GM19468 (cell line): ENCODE data around the gene UHRF1.

ENCODE experiments used
- ATAC-seq: cut with Tn5 transposase; IDR thresholded peaks from one replicate; pipeline ENCODE4 v1.9.1; 2021; ENCODE audit warnings: mild to moderate bottlenecking, moderate library complexity, moderate number of reproducible peaks; ENCODE audit not compliant: unreplicated experiment; ENCODE audit errors: extremely low read depth

UHRF1 gene

DNA sequence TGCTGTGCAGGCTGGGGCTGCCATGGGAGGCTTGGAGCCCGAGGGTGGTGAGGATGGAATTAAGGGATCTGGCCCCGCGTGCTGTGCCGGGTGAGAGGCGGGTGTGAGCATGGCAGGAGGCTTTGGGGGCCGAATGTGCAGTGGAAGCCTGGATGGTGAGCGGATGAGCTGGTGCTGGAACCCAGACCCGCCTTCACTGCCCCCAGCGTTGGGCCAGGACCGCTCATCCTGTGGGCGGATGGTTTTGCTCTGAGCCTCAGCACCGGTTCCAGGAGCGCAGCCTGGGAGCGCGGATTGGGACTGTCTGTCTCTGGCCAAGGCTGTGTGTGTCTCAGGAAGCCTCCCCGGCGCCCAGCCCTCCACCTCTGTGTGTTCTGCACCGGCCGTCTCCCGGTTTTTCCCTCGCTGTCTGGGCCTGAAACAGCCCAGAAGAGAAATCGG is 76.3 kb downstream of the UHRF1 start:
- ATAC-seq = no peak

DNA sequence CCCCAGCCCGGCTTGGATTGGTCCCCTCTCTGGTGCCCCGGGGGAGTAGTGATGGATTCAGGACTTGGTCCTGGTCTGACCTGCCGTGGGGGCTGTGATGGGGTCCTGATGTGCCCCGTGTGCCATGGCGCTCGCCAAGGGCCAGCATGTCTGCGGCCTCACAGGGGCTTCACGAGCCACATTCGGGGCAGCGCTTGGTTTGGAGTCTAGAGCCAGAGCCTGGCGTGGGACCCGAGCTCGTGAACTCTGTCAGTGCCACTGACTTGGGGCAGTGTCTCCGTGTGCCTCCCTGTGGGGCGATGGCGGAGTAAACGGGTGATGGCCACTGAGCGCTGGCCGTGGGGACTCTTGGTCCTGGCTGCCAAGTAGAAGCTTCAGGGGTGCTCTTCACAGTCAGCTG is 76.8 kb downstream of the UHRF1 start:
- ATAC-seq = no peak

DNA sequence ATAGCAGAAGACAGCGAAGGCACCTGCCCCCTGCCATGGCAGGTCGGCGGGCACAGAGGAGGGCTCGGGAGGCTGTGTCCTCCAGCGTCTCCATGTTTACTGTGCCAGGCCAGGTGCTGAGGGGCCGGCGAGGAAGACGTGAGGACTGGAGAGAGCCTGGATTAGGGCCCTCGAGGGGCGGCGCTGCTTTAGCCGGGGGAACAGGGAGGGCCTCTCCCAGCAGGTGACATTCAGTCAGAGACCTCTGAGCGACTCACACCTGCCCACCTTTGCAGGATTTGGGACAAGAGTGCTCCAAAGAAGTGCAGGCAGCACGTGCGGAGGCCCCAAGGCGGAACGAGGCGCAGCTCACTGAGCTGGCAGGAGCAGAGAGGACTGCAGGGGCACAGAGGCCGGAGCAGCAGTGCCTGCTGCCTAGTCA is 77.2 kb downstream of the UHRF1 start:
- ATAC-seq = no peak

DNA sequence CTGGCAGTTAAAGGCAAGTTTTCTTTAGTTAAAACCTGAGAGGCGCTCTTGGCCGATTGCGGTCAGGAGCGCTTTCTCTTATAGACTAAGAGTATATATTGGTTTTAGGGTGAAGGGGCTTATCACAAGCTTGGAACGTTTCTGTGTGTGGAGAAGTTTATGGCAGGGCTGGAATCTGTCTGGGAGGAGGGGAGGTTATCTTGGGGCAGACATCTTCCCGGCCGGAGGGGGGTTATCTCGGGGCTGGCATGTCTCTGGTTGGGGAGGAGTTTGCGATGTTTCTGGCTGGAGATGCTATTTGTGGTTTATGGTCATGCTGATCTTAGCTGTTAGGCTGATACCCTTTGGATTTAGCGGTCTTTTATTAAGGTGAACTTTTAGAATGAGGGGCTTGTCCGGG is 78.0 kb downstream of the UHRF1 start:
- ATAC-seq = no peak

DNA sequence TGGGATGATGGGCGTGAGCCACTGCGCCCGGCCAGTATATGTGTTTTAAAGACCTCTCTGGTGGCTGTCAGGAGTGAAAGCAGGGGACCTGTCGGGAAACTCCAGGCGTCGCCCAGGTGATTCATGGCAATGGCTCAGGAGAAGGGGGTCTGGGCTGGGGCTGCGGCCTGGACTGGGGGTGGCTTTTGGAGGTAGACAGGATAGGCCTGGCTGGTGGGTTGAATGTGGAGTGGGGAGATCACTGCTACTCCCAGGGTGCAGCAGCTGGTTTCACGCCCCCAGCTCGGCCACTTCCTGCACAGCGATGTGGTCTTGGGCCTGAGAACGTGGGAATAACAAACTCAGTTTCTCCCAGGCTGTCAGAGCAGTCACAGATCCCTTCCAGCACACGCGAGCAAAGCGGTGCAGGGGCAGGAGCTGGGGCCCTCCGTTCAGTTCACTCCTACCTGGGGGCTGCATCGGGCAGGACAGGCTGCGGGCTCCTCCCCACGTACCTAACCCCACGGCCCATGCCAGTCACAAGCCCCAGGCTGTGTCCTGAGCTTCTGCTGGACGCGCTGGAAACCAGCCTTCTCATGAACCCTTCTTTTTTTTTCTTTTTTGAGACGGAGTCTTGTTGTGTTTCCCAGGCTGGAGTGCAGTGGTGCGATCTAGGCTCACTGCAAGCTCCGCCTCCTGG is 78.5 kb downstream of the UHRF1 start:
- no peak for ATAC-seq

DNA sequence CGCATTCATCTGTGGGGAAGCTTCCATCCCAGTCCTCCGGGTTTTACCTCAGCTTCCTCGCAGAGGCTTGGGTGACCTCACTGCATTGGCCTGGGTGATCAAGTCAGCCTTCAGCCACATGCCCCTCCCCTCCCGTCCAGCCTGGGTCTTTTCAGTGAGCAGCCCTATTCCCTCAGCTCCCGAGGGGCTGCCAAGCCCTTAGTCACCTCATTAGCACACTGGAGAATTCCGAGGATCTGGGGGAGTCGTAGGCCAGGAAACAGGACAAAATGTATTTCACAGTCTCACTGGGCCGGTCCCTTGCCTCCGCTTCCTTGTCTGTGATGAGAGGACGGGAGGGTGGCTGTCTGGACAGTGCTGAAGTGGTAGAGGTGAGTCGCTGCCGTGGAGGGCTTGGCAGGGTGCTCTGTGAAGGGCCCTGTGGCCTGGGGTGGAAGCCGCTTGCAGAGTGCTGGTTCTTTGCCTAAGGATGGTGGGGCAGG is 79.5 kb downstream of the UHRF1 start:
- no peak for ATAC-seq

DNA sequence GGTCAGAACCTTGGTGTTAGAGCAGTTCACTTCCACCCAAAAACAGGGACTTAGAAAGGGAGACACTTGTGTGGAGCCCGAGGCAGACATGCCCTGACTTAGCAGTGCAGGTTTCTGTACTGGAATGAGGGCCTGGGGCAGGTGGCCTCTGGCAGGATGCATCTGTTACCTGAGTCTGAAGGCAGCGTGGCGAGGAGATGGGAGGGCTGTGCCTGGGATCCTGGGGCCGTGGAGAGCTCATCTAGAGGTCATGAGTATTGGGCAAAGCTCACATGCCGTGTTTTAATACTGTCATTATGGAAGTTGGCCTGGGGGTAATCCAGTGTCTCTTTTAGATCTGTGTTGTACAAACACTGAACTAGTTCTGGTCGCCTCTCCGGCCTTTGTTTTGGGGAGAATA is 81.0 kb downstream of the UHRF1 start:
- ATAC-seq = no peak

DNA sequence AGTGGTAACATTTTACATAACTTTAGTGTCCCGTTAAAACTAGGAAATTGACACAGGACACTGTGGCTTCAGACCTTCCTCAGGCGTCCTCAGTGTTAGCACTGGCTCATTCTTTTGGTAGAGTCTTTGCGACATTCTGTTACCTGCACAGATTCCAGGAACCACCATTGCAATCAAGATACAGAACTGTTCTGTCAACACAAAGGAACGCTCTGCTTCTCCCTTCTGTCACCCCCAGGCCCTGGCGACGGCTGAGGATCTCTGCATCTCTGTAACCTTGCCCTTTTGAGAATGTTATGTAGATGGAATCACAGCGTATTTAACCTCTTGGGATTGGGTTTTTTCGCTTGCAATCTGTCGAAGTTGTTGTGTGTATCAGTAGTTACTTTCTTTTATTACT is 82.2 kb downstream of the UHRF1 start:
- no peak for ATAC-seq

DNA sequence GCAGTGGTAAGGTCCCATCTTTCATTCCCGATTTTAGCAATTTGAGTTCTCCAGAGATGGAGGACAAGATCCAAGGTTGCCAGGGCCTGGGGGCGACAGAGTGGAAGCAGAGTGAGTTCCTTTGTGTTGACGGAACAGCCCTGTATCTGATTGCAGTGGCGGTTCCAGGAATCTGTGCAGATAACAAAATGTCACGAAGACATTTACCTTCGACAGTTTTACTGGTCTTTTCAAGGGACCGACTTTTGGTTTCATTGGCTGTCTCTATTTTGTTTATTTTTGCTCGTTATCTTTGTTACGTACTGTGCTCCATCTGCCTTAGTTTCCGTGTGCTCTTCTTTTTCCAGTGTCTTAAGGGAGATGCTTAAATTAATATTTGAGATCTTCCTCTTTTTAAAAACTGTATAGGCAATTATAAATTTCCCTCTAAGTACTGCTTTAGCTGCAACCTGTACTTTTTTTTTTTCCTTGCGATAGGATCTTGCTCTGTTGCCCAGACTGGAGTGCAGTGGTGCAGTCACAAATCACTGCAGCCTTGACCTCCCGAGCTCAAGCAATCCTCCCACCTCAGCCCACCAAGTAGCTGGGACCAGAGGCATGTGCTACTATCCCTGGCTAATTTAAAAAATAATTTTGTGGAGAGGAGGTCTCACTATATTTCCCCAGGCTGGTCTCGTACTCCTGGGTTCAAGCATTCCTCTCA is 82.8 kb downstream of the UHRF1 start:
- ATAC-seq = no peak

DNA sequence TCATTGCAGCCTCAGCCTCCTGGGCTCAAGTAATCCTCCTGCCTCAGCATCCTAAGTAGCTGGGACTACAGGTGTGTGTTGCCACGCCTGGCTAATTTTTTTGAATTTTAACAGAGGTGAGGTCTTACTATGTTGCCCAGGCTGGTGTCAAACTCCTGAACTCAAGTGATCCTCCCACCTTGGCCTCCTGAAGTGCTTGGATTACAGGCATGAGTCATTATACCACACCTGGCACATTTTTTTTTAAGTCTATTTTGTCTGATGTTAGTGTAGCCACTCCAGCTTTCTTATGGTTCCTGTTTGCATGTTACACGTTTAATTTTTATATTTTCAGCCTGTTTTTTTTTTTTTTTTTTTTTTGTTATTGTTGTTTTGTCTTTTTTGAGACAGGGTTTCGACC is 84.4 kb downstream of the UHRF1 start:
- no peak for ATAC-seq

DNA sequence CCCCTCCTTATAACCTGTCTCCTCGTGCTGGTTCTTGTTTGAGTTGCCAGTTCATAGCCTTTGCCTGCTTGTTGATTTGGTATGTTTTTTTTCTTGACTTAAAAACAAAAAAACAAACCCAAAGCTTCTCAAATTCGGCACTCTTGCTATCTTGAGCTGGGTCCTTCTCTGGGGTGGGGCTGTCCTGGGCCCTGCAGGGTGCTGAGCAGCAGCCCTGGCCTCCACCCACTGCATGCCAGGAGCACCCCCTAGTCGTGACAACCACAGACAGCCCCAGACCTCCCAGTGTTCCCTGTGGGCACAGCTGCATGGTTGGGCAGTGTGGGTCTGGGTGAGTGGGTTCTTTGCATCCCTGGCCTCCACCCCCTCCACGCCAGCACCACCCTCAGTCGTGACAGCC is 87.4 kb downstream of the UHRF1 start:
- no peak for ATAC-seq

DNA sequence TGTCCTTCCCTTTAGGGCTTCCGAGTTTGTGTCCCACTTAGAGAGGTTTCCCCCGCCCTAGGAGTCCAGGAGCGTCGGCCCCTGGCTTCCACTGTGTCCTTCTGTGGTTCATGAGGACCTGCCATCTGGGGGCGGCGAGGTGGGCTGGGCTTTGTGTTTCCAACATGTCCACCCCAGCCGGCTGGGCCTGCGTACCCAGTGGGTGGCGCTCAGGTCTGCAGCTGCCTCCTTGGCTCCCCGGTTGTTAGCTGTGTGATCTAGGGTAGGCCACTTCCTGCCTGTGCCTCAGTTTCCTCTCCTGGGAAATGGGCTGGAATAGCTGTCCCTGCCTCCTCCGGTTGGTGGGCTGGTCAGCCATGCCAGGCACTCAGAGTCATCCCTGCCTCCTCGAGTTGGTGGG is 88.0 kb downstream of the UHRF1 start:
- ATAC-seq = no peak

DNA sequence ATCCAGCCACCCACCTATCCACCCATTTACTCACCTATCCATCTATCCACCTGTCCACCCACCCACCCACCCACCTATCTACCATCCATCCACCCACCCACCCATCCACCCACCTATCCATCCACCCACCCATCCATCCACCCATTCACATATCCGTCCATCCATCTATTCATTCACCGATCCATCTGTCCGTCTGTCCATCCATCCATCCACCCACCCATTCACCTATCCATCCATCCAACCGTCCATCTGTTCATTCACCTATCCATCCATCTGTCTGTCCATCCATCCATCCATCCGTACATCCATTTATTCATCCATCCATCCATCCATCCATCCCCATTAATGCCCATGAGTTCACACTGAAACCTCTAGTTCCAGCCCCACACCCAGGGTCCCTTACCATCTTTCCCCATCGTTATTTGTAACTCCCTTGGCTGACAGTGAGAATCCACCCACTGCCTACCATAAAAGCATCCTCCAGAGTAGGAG is 90.9 kb downstream of the UHRF1 start:
- no peak for ATAC-seq

DNA sequence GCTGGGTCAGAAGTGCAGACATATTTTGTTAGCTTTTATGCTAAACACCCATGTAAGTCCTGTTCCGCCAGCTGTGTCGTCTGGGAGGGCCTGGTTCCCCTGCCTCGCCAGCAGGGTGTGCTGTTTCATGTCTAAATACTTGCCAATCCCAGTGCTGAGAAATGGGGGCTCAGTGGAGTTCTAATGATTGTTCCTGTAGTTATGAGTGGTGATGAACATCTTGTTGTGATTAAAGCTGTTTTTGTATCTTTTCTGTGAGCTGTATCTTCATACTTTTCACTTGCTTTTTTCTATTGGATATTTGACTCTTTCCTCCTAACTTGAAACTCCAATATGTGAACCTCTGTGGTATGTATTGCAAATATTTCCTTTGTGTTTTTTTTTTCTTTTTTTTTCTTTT is 92.3 kb downstream of the UHRF1 start:
- no peak for ATAC-seq

DNA sequence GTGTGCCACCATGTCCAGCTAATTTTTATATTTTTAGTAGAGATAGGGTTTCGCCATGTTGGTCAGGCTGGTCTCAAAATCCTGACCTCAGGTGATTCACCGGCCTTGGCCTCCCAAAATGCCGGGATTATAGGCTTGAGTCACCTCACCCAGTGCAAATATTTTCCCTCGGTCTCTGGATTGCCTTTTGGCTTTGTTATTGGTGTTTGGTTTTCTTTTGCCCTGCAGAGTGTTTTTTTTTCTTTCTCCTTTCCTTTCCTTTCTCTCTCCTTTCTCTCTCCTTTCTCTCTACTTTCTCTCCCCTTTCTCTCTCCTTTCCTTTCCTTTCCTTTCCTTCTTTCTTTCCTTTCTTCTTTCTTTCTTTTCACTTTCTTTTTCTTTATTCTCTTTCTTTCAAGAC is 92.8 kb downstream of the UHRF1 start:
- no peak for ATAC-seq

DNA sequence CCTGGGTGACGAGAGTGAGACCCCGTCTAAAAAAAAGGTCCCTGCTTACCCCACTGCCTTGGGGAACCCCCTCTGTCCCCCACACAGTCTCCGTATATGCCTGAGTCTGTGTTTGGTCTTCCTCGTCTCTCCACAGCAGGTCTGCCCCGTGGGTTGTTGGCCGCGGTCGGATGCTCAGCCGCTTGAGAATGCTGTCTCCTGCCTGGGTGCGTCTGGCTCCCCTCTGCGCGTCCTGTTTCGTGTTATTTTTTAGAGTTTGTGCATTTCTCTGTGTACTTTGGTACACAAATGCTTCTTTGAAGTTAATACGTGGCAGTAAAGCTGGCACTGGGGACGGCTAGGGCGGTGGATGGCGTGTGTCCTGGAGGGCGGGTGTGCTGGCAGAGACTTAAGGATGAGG is 94.5 kb downstream of the UHRF1 start:
- ATAC-seq = no peak

DNA sequence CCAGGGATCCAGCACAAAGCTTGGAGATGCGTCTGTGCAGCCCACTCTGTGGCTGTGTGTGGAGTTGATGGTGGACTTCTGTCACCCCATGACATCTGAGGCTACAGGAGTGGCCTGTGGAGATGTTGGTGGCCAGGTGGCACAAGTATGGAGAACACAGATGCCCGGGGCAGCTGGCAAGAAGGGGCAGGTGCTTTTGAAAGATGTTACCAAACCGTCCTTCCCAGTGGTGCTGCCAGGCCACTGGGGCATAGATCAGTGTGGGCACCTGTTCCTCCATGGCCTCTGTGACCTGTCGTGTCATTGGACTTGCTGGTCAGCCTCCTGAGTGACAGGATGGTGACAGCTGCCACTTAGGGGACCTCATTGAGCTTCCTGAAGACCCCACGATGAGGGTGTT is 95.8 kb downstream of the UHRF1 start:
- ATAC-seq = no peak

DNA sequence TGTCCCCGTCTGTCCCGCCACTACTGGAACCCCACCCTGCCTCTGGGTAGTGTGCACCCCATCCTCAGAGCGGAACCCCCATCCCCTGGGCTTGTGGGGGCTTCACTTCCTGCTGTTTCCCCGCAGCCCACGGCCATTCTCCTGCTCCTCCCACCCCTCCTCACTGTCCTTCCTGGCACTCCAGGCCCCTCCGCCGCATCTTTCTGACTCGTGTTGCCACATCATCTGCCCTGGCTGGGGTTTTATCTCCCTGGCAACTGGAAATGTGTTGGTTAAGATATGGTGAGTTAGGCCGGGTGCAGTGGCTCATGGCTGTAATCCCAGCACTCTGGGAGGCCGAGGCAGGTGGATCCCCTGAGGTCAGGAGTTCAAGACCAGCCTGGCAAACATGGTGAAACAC is 96.9 kb downstream of the UHRF1 start:
- no peak for ATAC-seq

DNA sequence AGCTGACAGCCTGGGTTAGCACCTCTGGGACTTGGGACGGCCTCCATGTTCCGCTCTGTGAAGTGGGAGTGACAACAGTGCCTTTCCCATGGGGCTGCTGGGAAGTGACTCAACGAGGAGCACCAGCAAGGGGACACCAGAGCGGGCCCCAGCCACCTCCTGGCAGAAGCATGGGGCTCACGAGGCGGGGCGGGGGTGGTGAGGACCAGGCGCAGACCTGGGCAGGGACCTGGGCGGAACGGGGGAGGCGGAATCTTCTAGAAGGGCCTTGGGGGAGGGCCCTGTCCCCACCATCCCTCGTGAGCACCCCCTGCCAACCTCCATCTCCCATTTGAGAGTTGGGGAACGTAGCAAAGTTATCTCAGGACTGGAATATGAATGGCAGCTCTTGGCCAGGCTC is 97.5 kb downstream of the UHRF1 start:
- ATAC-seq = no peak
